ENCODE measurements around the gene STX11. TPM values are rescaled to one million over a fixed set of nuclear protein-coding genes. Genes with fewer than 3 reads are reported as not detected.
A peak's percentile ranks its signal among the peaks of the same experiment; 100 is the strongest.

Gene STX11
- total RNA-seq, 1 experiment from 2014 or later: 1.3 TPM

- BruUV-seq (replicated peaks): no TSS peak
- Mint-ChIP-seq H3K4me1 (ENCODE audit: low read depth, unreplicated experiment) (peaks cover 16% of the 10 kb centered on the region), H3K27ac (ENCODE audit: unreplicated experiment) (no peak overlapping the region), H3K36me3 (ENCODE audit: insufficient read depth, unreplicated experiment) (no peaks in the 10 kb centered on the region), H3K4me3 (ENCODE audit: unreplicated experiment) (no peak overlapping the region), H3K27me3 (ENCODE audit: insufficient read depth, unreplicated experiment) (no peaks in the 10 kb centered on the region), H3K9me3 (ENCODE audit: unreplicated experiment) (no peaks in the 10 kb centered on the region)
- ChIA-PET POLR2A (interaction anchor here (0.6 kb wide), 1 partner anchor 95 kb away, joined by 4 read pairs; no protein-coding TSS in a partner anchor), CTCF (interaction anchor here (0.6 to 1.0 kb wide), 8 partner anchors 34 to 377 kb away, joined by 3 to 15 read pairs (median 4); no protein-coding TSS in a partner anchor)
- no peaks in the 10 kb centered on the region for H3K9me3 ChIP-seq
- H3K36me3 ChIP-seq (ENCODE audit: control insufficient read depth, insufficient read depth, low read length): no peaks in the 10 kb centered on the region
- no peaks in the 10 kb centered on the region for H3K4me1 ChIP-seq
- TF ChIP-seq CTCF (IDR thresholded peaks at IDR 0.05; ENCODE audit: insufficient read depth in 1 of 2, low read depth in 1 of 2, low read length in 1 of 2, severe bottlenecking in 1 of 2, unreplicated experiment in 1 of 2): peak; percentile 55 to 81
- no peak overlapping the region for H3K4me3 ChIP-seq (ENCODE audit: low read depth, low read length)
- intact Hi-C loops (cut with micrococcal nuclease; ENCODE audit: unreplicated experiment): loop anchor here (1.0 to 10.0 kb wide), 3 partner anchors 111 to 377 kb away; no protein-coding TSS in a partner anchor
- H3K27me3 ChIP-seq (replicated peaks; ENCODE audit: control insufficient read depth, insufficient read depth, low read length): no peaks in the 10 kb centered on the region
- peak in 1 of 2 experiments; percentile 67 for DNase-seq
Observed at GRCh38 chr6:144104898-144105487, 45.3 kb upstream of the STX11 start.

- Mint-ChIP-seq H3K9me3 (ENCODE audit: unreplicated experiment) (no peaks in the 10 kb centered on the region), H3K4me3 (ENCODE audit: unreplicated experiment) (no peak overlapping the region), H3K36me3 (ENCODE audit: insufficient read depth, unreplicated experiment) (no peaks in the 10 kb centered on the region), H3K27ac (ENCODE audit: unreplicated experiment) (no peak overlapping the region), H3K27me3 (ENCODE audit: insufficient read depth, unreplicated experiment) (no peaks in the 10 kb centered on the region), H3K4me1 (ENCODE audit: low read depth, unreplicated experiment) (peaks cover 16% of the 10 kb centered on the region)
- no TSS peak for BruUV-seq (replicated peaks)
- ChIA-PET POLR2A (no interaction called here), CTCF (no interaction called here)
- Histone ChIP-seq H3K36me3 (ENCODE audit: control insufficient read depth, insufficient read depth, low read length) (no peaks in the 10 kb centered on the region), H3K4me3 (ENCODE audit: low read depth, low read length) (no peak overlapping the region), H3K9me3 (no peaks in the 10 kb centered on the region), H3K4me1 (no peaks in the 10 kb centered on the region), H3K27me3 (replicated peaks; ENCODE audit: control insufficient read depth, insufficient read depth, low read length) (no peaks in the 10 kb centered on the region)
- DNase-seq: no peak
- TF ChIP-seq CTCF (IDR thresholded peaks at IDR 0.05; ENCODE audit: insufficient read depth in 1 of 2, low read depth in 1 of 2, low read length in 1 of 2, severe bottlenecking in 1 of 2, unreplicated experiment in 1 of 2): no peak
- intact Hi-C loops (cut with micrococcal nuclease; ENCODE audit: unreplicated experiment): loop anchor here (10.0 kb wide), 1 partner anchor 229 kb away; no protein-coding TSS in a partner anchor
Observed at GRCh38 chr6:144106206-144106605, 44.1 kb upstream of the STX11 start.

GRCh38 chr6:144110210-144110609 lies 40.1 kb upstream of the STX11 start:
- Histone ChIP-seq H3K4me1 (no peaks in the 10 kb centered on the region), H3K9me3 (peaks cover 3% of the 10 kb centered on the region; the same call in 1 of the 2 replicates), H3K36me3 (ENCODE audit: control insufficient read depth, insufficient read depth, low read length) (no peaks in the 10 kb centered on the region), H3K4me3 (ENCODE audit: low read depth, low read length) (no peak overlapping the region), H3K27me3 (replicated peaks; ENCODE audit: control insufficient read depth, insufficient read depth, low read length) (no peaks in the 10 kb centered on the region)
- no peak overlapping the region for H3K4me3 Mint-ChIP-seq (ENCODE audit: unreplicated experiment)
- TF ChIP-seq CTCF (IDR thresholded peaks at IDR 0.05; ENCODE audit: insufficient read depth in 1 of 2, low read depth in 1 of 2, low read length in 1 of 2, severe bottlenecking in 1 of 2, unreplicated experiment in 1 of 2): no peak
- DNase-seq: no peak
- H3K27ac Mint-ChIP-seq (ENCODE audit: unreplicated experiment): no peak overlapping the region
- no peaks in the 10 kb centered on the region for H3K36me3 Mint-ChIP-seq (ENCODE audit: insufficient read depth, unreplicated experiment)
- ChIA-PET POLR2A (interaction anchor here (0.5 kb wide), 1 partner anchor 250 kb away, joined by 5 read pairs; no protein-coding TSS in a partner anchor), CTCF (no interaction called here)
- H3K27me3 Mint-ChIP-seq (ENCODE audit: insufficient read depth, unreplicated experiment): no peaks in the 10 kb centered on the region
- intact Hi-C loops (cut with micrococcal nuclease; ENCODE audit: unreplicated experiment): no loop called here
- no TSS peak for BruUV-seq (replicated peaks)
- no peaks in the 10 kb centered on the region for H3K9me3 Mint-ChIP-seq (ENCODE audit: unreplicated experiment)
- H3K4me1 Mint-ChIP-seq (ENCODE audit: low read depth, unreplicated experiment): peaks cover 11% of the 10 kb centered on the region

Data from Caco-2 (cell line).